ENCODE data around the gene B3GAT3.

DNA sequence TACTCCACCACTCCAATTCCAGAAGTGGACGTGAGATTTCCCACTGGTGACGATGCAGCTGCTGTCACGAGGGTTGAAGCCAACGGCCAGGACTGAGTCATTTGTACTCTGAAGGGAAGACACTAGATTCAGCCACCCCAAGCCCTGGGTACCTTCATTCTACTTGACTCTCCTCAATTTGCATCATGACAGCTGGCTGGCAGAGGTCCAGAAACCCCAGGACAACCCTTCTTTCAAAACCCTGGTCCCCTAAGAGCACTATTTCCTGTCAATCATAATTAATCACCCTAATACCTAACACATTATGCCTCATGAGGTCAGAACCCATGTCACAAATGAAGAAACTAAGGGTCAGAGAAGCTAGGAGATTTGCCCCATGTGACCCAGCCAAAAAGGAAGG is 14.1 kb downstream of the B3GAT3 start:
- TF ChIP-seq CTCF (IDR thresholded peaks at IDR 0.05): no peak
- TF ChIP-seq POLR2A (IDR thresholded peaks at IDR 0.05): no peak
- no peak for TF ChIP-seq POLR2AphosphoS5 (IDR thresholded peaks at IDR 0.05)

All from suprapubic skin (tissue), 4 donors.